Breast epithelium (tissue), 3 donors: ENCODE measurements around the gene TPPP3.

Source experiments
- POLR2A ChIP-seq: fragments of 450-650 bp; IDR thresholded peaks from one replicate; pipeline ENCODE4 v1.6.1; 2016; ENCODE audit warnings: antibody characterized with exemption, mild to moderate bottlenecking, moderate library complexity
- POLR2AphosphoS5 ChIP-seq, 3 donors: sonication (generic); formaldehyde crosslinking; IDR thresholded peaks; one replicate each; pipeline ENCODE4 v1.6.1; 2017; ENCODE audit warnings: antibody characterized with exemption in 3 of 3
- TF ChIP-seq, protein P1 (sequence below), 3 donors: fragments of 450-650 bp; IDR thresholded peaks; one replicate each; pipeline ENCODE4 v1.5.1; 2016 to 2017; ENCODE audit warnings: antibody characterized with exemption in 3 of 3, mild to moderate bottlenecking in 3 of 3, moderate library complexity in 3 of 3

DNA sequence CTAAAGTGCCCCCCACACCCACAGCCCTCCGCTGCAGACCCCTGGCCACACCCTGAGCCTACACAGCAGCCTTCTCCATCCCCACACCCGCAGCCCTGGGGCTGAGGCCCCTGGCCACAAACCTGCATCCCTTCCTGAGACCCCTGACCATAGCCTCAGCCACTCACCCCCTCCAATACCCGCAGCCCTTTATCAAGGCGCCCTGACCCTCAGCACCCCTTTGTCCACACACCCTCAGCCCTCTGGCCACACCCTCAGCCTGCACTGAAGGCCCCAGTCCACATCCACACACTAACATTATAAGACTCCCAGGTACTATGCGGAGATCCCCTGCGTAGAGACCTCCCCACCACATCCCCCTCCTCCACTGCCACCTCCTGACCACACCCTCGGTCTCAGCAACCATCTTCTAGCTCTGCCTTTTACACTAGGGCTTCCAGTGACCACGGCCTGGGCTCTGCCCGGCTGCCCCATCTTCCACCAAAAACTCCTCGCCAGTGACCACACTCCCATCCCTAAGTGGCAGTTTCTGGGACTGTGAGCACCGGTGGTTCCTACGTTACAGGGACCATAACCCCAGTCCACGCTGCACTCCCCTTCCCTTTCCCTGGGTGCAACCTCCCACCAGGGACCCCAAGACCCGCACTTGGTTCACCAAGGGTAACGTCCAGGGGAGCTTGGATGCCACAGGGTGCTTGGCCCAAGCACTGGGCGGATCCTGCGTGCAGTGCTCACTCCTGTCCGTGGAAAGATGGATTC lies 818 bp downstream of the TPPP3 start:
- TF ChIP-seq POLR2A, result no peak
- TF ChIP-seq, protein P1, sequence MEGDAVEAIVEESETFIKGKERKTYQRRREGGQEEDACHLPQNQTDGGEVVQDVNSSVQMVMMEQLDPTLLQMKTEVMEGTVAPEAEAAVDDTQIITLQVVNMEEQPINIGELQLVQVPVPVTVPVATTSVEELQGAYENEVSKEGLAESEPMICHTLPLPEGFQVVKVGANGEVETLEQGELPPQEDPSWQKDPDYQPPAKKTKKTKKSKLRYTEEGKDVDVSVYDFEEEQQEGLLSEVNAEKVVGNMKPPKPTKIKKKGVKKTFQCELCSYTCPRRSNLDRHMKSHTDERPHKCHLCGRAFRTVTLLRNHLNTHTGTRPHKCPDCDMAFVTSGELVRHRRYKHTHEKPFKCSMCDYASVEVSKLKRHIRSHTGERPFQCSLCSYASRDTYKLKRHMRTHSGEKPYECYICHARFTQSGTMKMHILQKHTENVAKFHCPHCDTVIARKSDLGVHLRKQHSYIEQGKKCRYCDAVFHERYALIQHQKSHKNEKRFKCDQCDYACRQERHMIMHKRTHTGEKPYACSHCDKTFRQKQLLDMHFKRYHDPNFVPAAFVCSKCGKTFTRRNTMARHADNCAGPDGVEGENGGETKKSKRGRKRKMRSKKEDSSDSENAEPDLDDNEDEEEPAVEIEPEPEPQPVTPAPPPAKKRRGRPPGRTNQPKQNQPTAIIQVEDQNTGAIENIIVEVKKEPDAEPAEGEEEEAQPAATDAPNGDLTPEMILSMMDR (IDR thresholded peaks at IDR 0.05), result no peak
- no peak for TF ChIP-seq POLR2AphosphoS5 (IDR thresholded peaks at IDR 0.05)
